Stomach (tissue), 4 donors: Measurements from ENCODE around the gene FBN2.

ENCODE experiments used
- EP300 ChIP-seq: sonication (generic); formaldehyde crosslinking; IDR thresholded peaks from one replicate; pipeline ENCODE4 v1.6.1; 2017; ENCODE audit warnings: antibody characterized with exemption
- POLR2A ChIP-seq, 4 donors: fragments of 450-650 bp; IDR thresholded peaks; one replicate each; pipeline ENCODE4 v1.6.1; 2016; ENCODE audit warnings: antibody characterized with exemption in 4 of 4, control low read depth in 2 of 4, mild to moderate bottlenecking in 1 of 4, moderate library complexity in 1 of 4
- POLR2AphosphoS5 ChIP-seq, 3 donors: sonication (generic); formaldehyde crosslinking; IDR thresholded peaks; one replicate each; pipeline ENCODE4 v1.6.1; 2016; ENCODE audit warnings: antibody characterized with exemption in 3 of 3
- TF ChIP-seq, protein P1 (sequence below), 7 experiments: fragments of 450-650 bp in 4 of 7; fragments of 200-600 bp in 3 of 7; sonication (generic) in 3 of 7; IDR thresholded peaks; one replicate each; pipeline ENCODE4 v1.5.1; 2016 to 2019; ENCODE audit warnings: antibody characterized with exemption in 7 of 7, control low read depth in 2 of 7, mild to moderate bottlenecking in 1 of 7

DNA sequence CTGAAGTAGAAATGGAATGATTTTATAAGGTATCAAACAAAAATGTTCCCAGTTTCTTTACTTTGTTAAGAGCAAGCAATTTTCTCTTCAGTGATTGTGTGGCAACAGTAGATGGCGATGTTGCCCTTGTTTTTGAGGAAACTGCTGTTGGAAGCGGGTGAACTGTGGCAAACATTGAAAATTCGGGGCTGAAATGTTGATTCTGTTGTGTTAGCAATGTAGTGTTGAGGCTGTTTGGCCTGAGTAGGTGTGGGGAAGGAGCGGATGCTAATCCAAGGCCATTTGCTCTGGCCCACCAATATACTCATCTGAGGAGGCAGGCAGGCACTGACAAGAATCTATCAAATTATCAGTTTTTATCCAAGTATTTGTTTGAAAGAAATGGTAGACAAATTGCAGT, 324.7 kb downstream of the FBN2 start:
- TF ChIP-seq, protein P1, sequence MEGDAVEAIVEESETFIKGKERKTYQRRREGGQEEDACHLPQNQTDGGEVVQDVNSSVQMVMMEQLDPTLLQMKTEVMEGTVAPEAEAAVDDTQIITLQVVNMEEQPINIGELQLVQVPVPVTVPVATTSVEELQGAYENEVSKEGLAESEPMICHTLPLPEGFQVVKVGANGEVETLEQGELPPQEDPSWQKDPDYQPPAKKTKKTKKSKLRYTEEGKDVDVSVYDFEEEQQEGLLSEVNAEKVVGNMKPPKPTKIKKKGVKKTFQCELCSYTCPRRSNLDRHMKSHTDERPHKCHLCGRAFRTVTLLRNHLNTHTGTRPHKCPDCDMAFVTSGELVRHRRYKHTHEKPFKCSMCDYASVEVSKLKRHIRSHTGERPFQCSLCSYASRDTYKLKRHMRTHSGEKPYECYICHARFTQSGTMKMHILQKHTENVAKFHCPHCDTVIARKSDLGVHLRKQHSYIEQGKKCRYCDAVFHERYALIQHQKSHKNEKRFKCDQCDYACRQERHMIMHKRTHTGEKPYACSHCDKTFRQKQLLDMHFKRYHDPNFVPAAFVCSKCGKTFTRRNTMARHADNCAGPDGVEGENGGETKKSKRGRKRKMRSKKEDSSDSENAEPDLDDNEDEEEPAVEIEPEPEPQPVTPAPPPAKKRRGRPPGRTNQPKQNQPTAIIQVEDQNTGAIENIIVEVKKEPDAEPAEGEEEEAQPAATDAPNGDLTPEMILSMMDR (IDR thresholded peaks at IDR 0.05): peak in 5 of 7 experiments; percentile 43 to 74 (median 62)
- no peak for TF ChIP-seq POLR2AphosphoS5 (IDR thresholded peaks at IDR 0.05)
- no peak for TF ChIP-seq POLR2A (IDR thresholded peaks at IDR 0.05)
- no peak for TF ChIP-seq EP300
